GM21526 (cell line): ENCODE measurements around the gene LUZP4.
"Not testable (repeated sequence)": the region's sequence is repeated elsewhere in the genome, so short reads cannot be mapped to it uniquely, and the experiment has no call there.

ENCODE experiments used
- ATAC-seq: cut with Tn5 transposase; IDR thresholded peaks from one replicate; pipeline ENCODE4 v1.9.1; 2021; ENCODE audit warnings: moderate library complexity; ENCODE audit not compliant: unreplicated experiment, low FRiP score

The LUZP4 gene

GRCh38 chrX:115289465-115289864 is at the start of gene LUZP4:
Gene LUZP4, plus strand, starts transcription at chrX:115289715. Its CDS starts 45 bp downstream, at chrX:115289760.
- no peak for ATAC-seq

- no peak for ATAC-seq
Observed at GRCh38 chrX:115251458-115252233, 37.9 kb upstream of the LUZP4 start.

GRCh38 chrX:115255003-115255402 is 34.5 kb upstream of the LUZP4 start:
- ATAC-seq: no peak

GRCh38 chrX:115257711-115258110 is 31.8 kb upstream of the LUZP4 start:
- no peak for ATAC-seq

GRCh38 chrX:115259238-115259875 is 30.2 kb upstream of the LUZP4 start:
- no peak for ATAC-seq

GRCh38 chrX:115260330-115260729 is 29.2 kb upstream of the LUZP4 start:
- no peak for ATAC-seq

- no peak for ATAC-seq
Observed at GRCh38 chrX:115261148-115261547, 28.4 kb upstream of the LUZP4 start.

GRCh38 chrX:115264009-115264408 is 25.5 kb upstream of the LUZP4 start:
- no peak for ATAC-seq

- ATAC-seq: no peak
Observed at GRCh38 chrX:115266300-115266699, 23.2 kb upstream of the LUZP4 start.

- no peak for ATAC-seq
Observed at GRCh38 chrX:115268421-115268820, 21.1 kb upstream of the LUZP4 start.

- ATAC-seq: no peak
Observed at GRCh38 chrX:115269051-115269683, 20.3 kb upstream of the LUZP4 start.

- no peak for ATAC-seq
Observed at GRCh38 chrX:115284877-115285276, 4.6 kb upstream of the LUZP4 start.

GRCh38 chrX:115297189-115297588 is 7.7 kb downstream of the LUZP4 start:
- no peak for ATAC-seq

GRCh38 chrX:115311139-115311538 is 21.6 kb downstream of the LUZP4 start:
- ATAC-seq: no peak

GRCh38 chrX:115311601-115312001 is 22.1 kb downstream of the LUZP4 start:
- ATAC-seq: no peak

- no peak for ATAC-seq
Observed at GRCh38 chrX:115318139-115318538, 28.6 kb downstream of the LUZP4 start.

- no peak for ATAC-seq
Observed at GRCh38 chrX:115322375-115322774, 32.9 kb downstream of the LUZP4 start.

- ATAC-seq: no peak
Observed at GRCh38 chrX:115324194-115324593, 34.7 kb downstream of the LUZP4 start.

- ATAC-seq: not testable (repeated sequence)
Observed at GRCh38 chrX:115329282-115329681, 39.8 kb downstream of the LUZP4 start.

GRCh38 chrX:115330498-115331168 is 41.1 kb downstream of the LUZP4 start:
- ATAC-seq: peak; percentile 70

- ATAC-seq: no peak
Observed at GRCh38 chrX:115332832-115333231, 43.3 kb downstream of the LUZP4 start.
